H1 (cell line): Measurements from ENCODE around the gene RNASE3. TPM values are rescaled to one million over a fixed set of nuclear protein-coding genes. Genes with fewer than 3 reads are reported as not detected.

Experiments used
- CTCF ChIA-PET: fragments of 300-600 bp; sonication (Branson Sonifier 250); formaldehyde crosslinking; loops from one replicate; lab custom pipeline; 2021; ENCODE audit not compliant: partially characterized antibody; lab: Charles Lee
- POLR2A ChIA-PET: fragments of 300-600 bp; sonication (Branson Sonifier 250); formaldehyde crosslinking; loops from one replicate; lab custom pipeline; 2021; ENCODE audit warnings: inconsistent platforms; ENCODE audit not compliant: partially characterized antibody; lab: Charles Lee
- DNase-seq, 2 experiments: peaks; one replicate each; pipeline versions ENCODE4 v3.0.0 to v3.0.0-alpha.2; 2010 to 2022; ENCODE audit warnings: low spot score in 2 of 2, low read depth in 1 of 2, mixed read lengths in 1 of 2
- FAIRE-seq: peaks from 2 replicates; lab custom pipeline; 2011; peaks lifted over from hg19 to GRCh38; lab: Jason Lieb, UNC
- H2AFZ ChIP-seq: 2 replicates; pipeline ENCODE4 v1.8.1; 2012; ENCODE audit warnings: low read length, inconsistent platforms
- H2AK5ac ChIP-seq: 2 replicates; pipeline ENCODE4 v1.6.1; 2013; ENCODE audit warnings: low read depth, low read length
- H2BK120ac ChIP-seq: replicated peaks from 2 replicates; pipeline ENCODE3; 2013; ENCODE audit warnings: low read depth, low read length, inconsistent platforms
- H2BK12ac ChIP-seq: 2 replicates; pipeline ENCODE4 v1.6.1; 2013; ENCODE audit warnings: low read depth, low read length
- H2BK15ac ChIP-seq: 2 replicates; pipeline ENCODE4 v1.6.1; 2013; ENCODE audit warnings: low read length
- H2BK20ac ChIP-seq: 2 replicates; pipeline ENCODE4 v1.6.1; 2013; ENCODE audit warnings: low read length
- H2BK5ac ChIP-seq: 2 replicates; pipeline ENCODE4 v1.6.1; 2013; ENCODE audit warnings: low read depth, low read length
- H3K14ac ChIP-seq: 2 replicates; pipeline ENCODE4 v1.6.1; 2013; ENCODE audit warnings: inconsistent platforms; ENCODE audit not compliant: insufficient read length
- H3K18ac ChIP-seq: 2 replicates; pipeline ENCODE4 v1.6.1; 2013; ENCODE audit warnings: low read length; ENCODE audit errors: extremely low read depth
- H3K23ac ChIP-seq: 2 replicates; pipeline ENCODE4 v1.6.1; 2013; ENCODE audit warnings: inconsistent platforms; ENCODE audit not compliant: insufficient read length
- H3K23me2 ChIP-seq: 2 replicates; pipeline ENCODE4 v1.6.1; 2013; ENCODE audit warnings: low read depth, low read length
- H3K27ac ChIP-seq: 2 replicates; pipeline ENCODE4 v1.6.1; 2011; ENCODE audit warnings: low read depth, low read length, inconsistent platforms
- H3K27me3 ChIP-seq, 4 experiments: replicated peaks in 1 of 4; 1 replicate in 1 of 4; 2 replicates in 3 of 4; pipeline versions ENCODE4 v1.6.1 to v1.8.1; 2011 to 2013; ENCODE audit warnings: low read length in 3 of 4, mild to moderate bottlenecking in 3 of 4, inconsistent platforms in 2 of 4, mixed read lengths in 2 of 4, moderate library complexity in 1 of 4; ENCODE audit not compliant: control insufficient read depth in 3 of 4, insufficient read depth in 3 of 4; ENCODE audit errors: extremely low read depth in 1 of 4
- H3K36me3 ChIP-seq, 4 experiments: 2 replicates each; pipeline versions ENCODE4 v1.6.1 to v1.8.1; 2011 to 2013; ENCODE audit warnings: mild to moderate bottlenecking in 4 of 4, low read length in 3 of 4, moderate library complexity in 2 of 4, control low read depth in 1 of 4, inconsistent platforms in 1 of 4; ENCODE audit not compliant: insufficient read depth in 4 of 4, control insufficient read depth in 2 of 4
- H3K4ac ChIP-seq: replicated peaks from 2 replicates; pipeline ENCODE3; 2013; ENCODE audit warnings: low read length, low read depth, mixed read lengths, inconsistent platforms; ENCODE audit not compliant: insufficient read length
- H3K4me1 ChIP-seq, 4 experiments: replicated peaks in 1 of 4; 1 replicate in 1 of 4; 2 replicates in 3 of 4; pipeline versions ENCODE4 v1.6.1 to v1.8.1; 2011 to 2013; ENCODE audit warnings: low read length in 3 of 4, inconsistent platforms in 2 of 4, mixed read lengths in 1 of 4; ENCODE audit not compliant: insufficient read depth in 4 of 4, control insufficient read depth in 3 of 4
- H3K4me2 ChIP-seq, 2 experiments: 2 replicates each; pipeline versions ENCODE4 v1.6.1 to v1.8.1; 2011 to 2013; ENCODE audit warnings: low read depth in 2 of 2, low read length in 2 of 2, control low read depth in 1 of 2, inconsistent platforms in 1 of 2, mild to moderate bottlenecking in 1 of 2; ENCODE audit not compliant: insufficient read depth in 1 of 2
- H3K4me3 ChIP-seq, 4 experiments: fragments of 200-600, 300-600 bp in 1 of 4; sonication (generic), shearing (Covaris generic), sonication (Bioruptor Twin) in 1 of 4; 2 replicates each; pipeline versions ENCODE4 v1.5.1 to v1.8.1; 2011 to 2016; ENCODE audit warnings: low read length in 4 of 4, low read depth in 3 of 4, control low read depth in 2 of 4, inconsistent platforms in 2 of 4, mild to moderate bottlenecking in 2 of 4, mixed read lengths in 1 of 4, moderate library complexity in 1 of 4; ENCODE audit not compliant: insufficient read depth in 2 of 4; ENCODE audit errors: extremely low read depth in 1 of 4
- H3K56ac ChIP-seq: replicated peaks from 2 replicates; pipeline ENCODE3; 2013; ENCODE audit warnings: low read depth, mild to moderate bottlenecking, mixed read lengths, low read length, inconsistent platforms; ENCODE audit not compliant: insufficient read length
- H3K79me1 ChIP-seq: 2 replicates; pipeline ENCODE4 v1.6.1; 2013; ENCODE audit warnings: low read depth, low read length, control low read depth
- H3K79me2 ChIP-seq, 2 experiments: 2 replicates each; pipeline versions ENCODE4 v1.6.1 to v1.8.1; 2012 to 2013; ENCODE audit warnings: low read length in 2 of 2, mild to moderate bottlenecking in 2 of 2, inconsistent platforms in 1 of 2; ENCODE audit not compliant: insufficient read depth in 2 of 2, control insufficient read depth in 1 of 2
- H3K9ac ChIP-seq, 4 experiments: replicated peaks in 1 of 4; 1 replicate in 1 of 4; 2 replicates in 3 of 4; pipeline versions ENCODE4 v1.6.1 to v1.8.1; 2011 to 2013; ENCODE audit warnings: low read depth in 3 of 4, low read length in 3 of 4, control low read depth in 2 of 4, mild to moderate bottlenecking in 2 of 4, moderate library complexity in 2 of 4, inconsistent platforms in 1 of 4; ENCODE audit errors: extremely low read depth in 1 of 4
- H3K9me3 ChIP-seq, 2 experiments: 2 replicates each; pipeline versions ENCODE4 v1.6.1 to v1.8.1; 2012 to 2013; ENCODE audit warnings: mild to moderate bottlenecking in 2 of 2, moderate library complexity in 2 of 2, control low read depth in 1 of 2, inconsistent platforms in 1 of 2, low read depth in 1 of 2, low read length in 1 of 2, mixed read lengths in 1 of 2; ENCODE audit not compliant: insufficient read depth in 2 of 2
- H4K20me1 ChIP-seq, 2 experiments: replicated peaks in 1 of 2; 2 replicates each; pipeline versions ENCODE3 to v1.8.1; 2011 to 2013; ENCODE audit warnings: inconsistent platforms in 2 of 2, low read length in 2 of 2, mild to moderate bottlenecking in 1 of 2; ENCODE audit not compliant: insufficient read depth in 2 of 2, control insufficient read depth in 1 of 2
- H4K5ac ChIP-seq: 2 replicates; pipeline ENCODE4 v1.6.1; 2013; ENCODE audit warnings: low read length, low read depth, mixed read lengths, inconsistent platforms; ENCODE audit not compliant: insufficient read length
- H4K8ac ChIP-seq: 2 replicates; pipeline ENCODE4 v1.8.0; 2013; ENCODE audit warnings: mild to moderate bottlenecking, moderate library complexity, low read length, inconsistent platforms; ENCODE audit not compliant: insufficient read depth; ENCODE audit errors: extremely low read depth
- H4K91ac ChIP-seq: replicated peaks from 2 replicates; pipeline ENCODE3; 2013; ENCODE audit warnings: low read length, mixed read lengths, inconsistent platforms; ENCODE audit not compliant: insufficient read length
- CEBPB ChIP-seq: IDR thresholded peaks from 2 replicates; pipeline ENCODE4 v1.6.1; 2012; ENCODE audit warnings: low read depth, low read length
- FOSL1 ChIP-seq: IDR thresholded peaks from 2 replicates; pipeline ENCODE4 v1.6.1; 2011; ENCODE audit warnings: mild to moderate bottlenecking, low read depth, low read length, moderate library complexity; ENCODE audit not compliant: insufficient read depth
- JUND ChIP-seq: IDR thresholded peaks from 2 replicates; pipeline ENCODE4 v1.6.1; 2011; ENCODE audit warnings: mild to moderate bottlenecking, improper control_type of control experiment, low read length
- MAFK ChIP-seq: IDR thresholded peaks from 2 replicates; pipeline ENCODE4 v1.6.1; 2012; ENCODE audit warnings: low read depth, mild to moderate bottlenecking, improper control_type of control experiment, low read length
- RAD21 ChIP-seq, 2 experiments: IDR thresholded peaks in 1 of 2; conservative IDR thresholded peaks in 1 of 2; 2 replicates each; pipeline ENCODE4 v1.6.1; 2011; ENCODE audit warnings: low read depth in 2 of 2, low read length in 2 of 2, improper control_type of control experiment in 1 of 2, inconsistent platforms in 1 of 2, mild to moderate bottlenecking in 1 of 2, moderate library complexity in 1 of 2
- RBBP5 ChIP-seq: IDR thresholded peaks from 2 replicates; pipeline ENCODE4 v1.7.1; 2012; ENCODE audit warnings: low read depth, mild to moderate bottlenecking, inconsistent platforms, low read length, moderate library complexity, borderline replicate concordance
- SAP30 ChIP-seq: fragments of 300-600 bp; sonication (generic); IDR thresholded peaks from 2 replicates; pipeline ENCODE4 v1.7.1; 2012; ENCODE audit warnings: low read length, moderate library complexity, mild to moderate bottlenecking, inconsistent platforms; ENCODE audit not compliant: insufficient read depth, insufficient replicate concordance
- YY1 ChIP-seq: IDR thresholded peaks from 2 replicates; pipeline ENCODE4 v1.6.1; 2011; ENCODE audit warnings: low read depth, mild to moderate bottlenecking, low read length
- WGBS, 2 experiments: shearing (Covaris generic) in 1 of 2; methylation state at CpG; one replicate each; pipeline versions ENCODE4 v1.1.6 to v1.1.7; 2013 to 2015; ENCODE audit warnings: low lambda C conversion rate in 2 of 2, mixed read lengths in 2 of 2, inconsistent platforms in 1 of 2, low coverage in 1 of 2, missing lambda C conversion rate in 1 of 2; ENCODE audit not compliant: insufficient replicate concordance in 2 of 2, insufficient coverage in 1 of 2, insufficient read length in 1 of 2; ENCODE audit errors: extremely low coverage in 1 of 2, missing lambda C conversion rate in 1 of 2; 5-methylcytosine and 5-hydroxymethylcytosine counted together
- polyA plus RNA-seq, 7 experiments: library from polyadenylated mRNA; depleted of rRNA in 3 of 7; stranded (reverse) in 5 of 7; unstranded in 2 of 7; fragments of >200 nt in 5 of 7; fragments of 200-250 nt in 2 of 7; gene quantifications; 1 replicate in 5 of 7; 2 replicates in 1 of 7; 4 replicates in 1 of 7; pipeline versions ENCODE4 v1.2.1 to v1.2.3, GENCODE V29; 2011 to 2013; ENCODE audit warnings: missing spikeins in 2 of 7, mixed read lengths in 2 of 7
- total RNA-seq: library from RNA; stranded (reverse); fragmentation: NEBNext Ultra II Directional; extraction: Animal tissue kit (Norgen Biotek cat#: 25700); gene quantifications from 2 replicates; pipeline ENCODE4 v1.2.1, GENCODE V29; 2021
- TF ChIP-seq, protein P1 (sequence below): IDR thresholded peaks from 2 replicates; pipeline ENCODE4 v1.6.1; 2012; ENCODE audit warnings: low read length, inconsistent platforms

The RNASE3 gene
- total and polyA plus RNA-seq, 2 of the 8 experiments (the other 6 are each of a cell fraction or from before 2014, with no cell fraction given): not detected

DNA sequence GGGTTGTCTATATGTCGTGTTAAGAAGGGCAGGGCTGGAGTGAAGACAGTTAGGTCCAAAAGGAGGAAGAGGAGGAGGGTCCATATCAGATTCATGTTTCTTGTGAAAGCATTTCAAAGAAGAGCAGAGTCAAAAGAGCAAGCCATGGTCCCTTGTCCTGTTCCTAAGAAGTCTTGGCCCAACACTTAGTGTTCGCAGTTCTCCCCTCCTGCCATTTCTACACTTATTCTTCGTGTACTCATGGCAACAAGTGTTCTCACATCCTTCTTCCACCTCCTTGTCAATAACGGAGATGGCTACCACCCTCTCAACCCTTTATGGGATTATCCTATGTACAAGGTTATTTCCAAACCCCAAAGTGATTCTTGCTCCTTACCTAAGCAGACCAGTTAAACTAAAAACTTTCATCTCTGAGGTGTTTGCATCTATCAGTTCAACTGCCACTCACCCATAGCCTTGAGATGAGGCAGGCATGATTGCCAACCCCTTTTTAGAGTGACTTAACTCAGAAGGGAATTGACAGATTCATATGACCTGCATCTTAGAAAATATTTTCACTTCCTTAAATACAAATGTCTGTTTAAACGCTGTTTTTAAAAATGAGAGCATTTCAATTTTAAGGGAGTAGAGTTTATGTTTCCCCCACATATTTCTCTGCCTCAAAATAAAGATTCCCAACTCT is 44.3 kb downstream of the RNASE3 start:
- Histone ChIP-seq H4K8ac (no peak overlapping the region), H3K23ac (no peak overlapping the region), H2AFZ (no peak overlapping the region), H3K56ac (no peak overlapping the region), H3K23me2 (no peaks in the 10 kb centered on the region), H3K9me3 (no peaks in the 10 kb centered on the region), H2BK12ac (no peak overlapping the region), H2BK5ac (no peak overlapping the region), H3K36me3 (no peaks in the 10 kb centered on the region), H3K4me3 (no peak overlapping the region), H3K27ac (no peak overlapping the region), H2BK20ac (no peak overlapping the region), H3K27me3 (no peaks in the 10 kb centered on the region), H2BK120ac (no peak overlapping the region), H3K4me1 (no peaks in the 10 kb centered on the region), H4K5ac (no peak overlapping the region), H3K4ac (no peak overlapping the region), H4K20me1 (no peaks in the 10 kb centered on the region), H3K4me2 (no peak overlapping the region), H3K79me2 (no peaks in the 10 kb centered on the region), H3K18ac (no peak overlapping the region), H3K79me1 (no peaks in the 10 kb centered on the region), H4K91ac (no peak overlapping the region), H2AK5ac (no peak overlapping the region), H3K9ac (no peak overlapping the region), H3K14ac (no peak overlapping the region), H2BK15ac (no peak overlapping the region)
- FAIRE-seq: no peak
- no peak for DNase-seq
- POLR2A ChIA-PET: no interaction called here
- 87% methylated on average over 5 of the region's 5 CpGs; no CpG with 5 or more reads in 1 of the 2 experiments for WGBS, 2 experiments
- CTCF ChIA-PET: no interaction called here
- no peak for TF ChIP-seq RBBP5
- TF ChIP-seq JUND: no peak
- TF ChIP-seq, protein P1, sequence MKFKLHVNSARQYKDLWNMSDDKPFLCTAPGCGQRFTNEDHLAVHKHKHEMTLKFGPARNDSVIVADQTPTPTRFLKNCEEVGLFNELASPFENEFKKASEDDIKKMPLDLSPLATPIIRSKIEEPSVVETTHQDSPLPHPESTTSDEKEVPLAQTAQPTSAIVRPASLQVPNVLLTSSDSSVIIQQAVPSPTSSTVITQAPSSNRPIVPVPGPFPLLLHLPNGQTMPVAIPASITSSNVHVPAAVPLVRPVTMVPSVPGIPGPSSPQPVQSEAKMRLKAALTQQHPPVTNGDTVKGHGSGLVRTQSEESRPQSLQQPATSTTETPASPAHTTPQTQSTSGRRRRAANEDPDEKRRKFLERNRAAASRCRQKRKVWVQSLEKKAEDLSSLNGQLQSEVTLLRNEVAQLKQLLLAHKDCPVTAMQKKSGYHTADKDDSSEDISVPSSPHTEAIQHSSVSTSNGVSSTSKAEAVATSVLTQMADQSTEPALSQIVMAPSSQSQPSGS: no peak
- TF ChIP-seq FOSL1: no peak
- no peak for TF ChIP-seq SAP30
- no peak for TF ChIP-seq CEBPB
- TF ChIP-seq YY1: no peak
- no peak for TF ChIP-seq RAD21 (IDR thresholded peaks at IDR 0.05 in 1 of 2, conservative IDR thresholded peaks at IDR 0.05 in 1 of 2; ENCODE audit: low read depth in 2 of 2, low read length in 2 of 2)
- no peak for TF ChIP-seq MAFK
